ENCODE measurements around the gene E4F1.
A peak's percentile ranks its signal among the peaks of the same experiment; 100 is the strongest.
"Not testable (repeated sequence)": the region's sequence is repeated elsewhere in the genome, so short reads cannot be mapped to it uniquely, and the experiment has no call there.

E4F1 gene

DNA sequence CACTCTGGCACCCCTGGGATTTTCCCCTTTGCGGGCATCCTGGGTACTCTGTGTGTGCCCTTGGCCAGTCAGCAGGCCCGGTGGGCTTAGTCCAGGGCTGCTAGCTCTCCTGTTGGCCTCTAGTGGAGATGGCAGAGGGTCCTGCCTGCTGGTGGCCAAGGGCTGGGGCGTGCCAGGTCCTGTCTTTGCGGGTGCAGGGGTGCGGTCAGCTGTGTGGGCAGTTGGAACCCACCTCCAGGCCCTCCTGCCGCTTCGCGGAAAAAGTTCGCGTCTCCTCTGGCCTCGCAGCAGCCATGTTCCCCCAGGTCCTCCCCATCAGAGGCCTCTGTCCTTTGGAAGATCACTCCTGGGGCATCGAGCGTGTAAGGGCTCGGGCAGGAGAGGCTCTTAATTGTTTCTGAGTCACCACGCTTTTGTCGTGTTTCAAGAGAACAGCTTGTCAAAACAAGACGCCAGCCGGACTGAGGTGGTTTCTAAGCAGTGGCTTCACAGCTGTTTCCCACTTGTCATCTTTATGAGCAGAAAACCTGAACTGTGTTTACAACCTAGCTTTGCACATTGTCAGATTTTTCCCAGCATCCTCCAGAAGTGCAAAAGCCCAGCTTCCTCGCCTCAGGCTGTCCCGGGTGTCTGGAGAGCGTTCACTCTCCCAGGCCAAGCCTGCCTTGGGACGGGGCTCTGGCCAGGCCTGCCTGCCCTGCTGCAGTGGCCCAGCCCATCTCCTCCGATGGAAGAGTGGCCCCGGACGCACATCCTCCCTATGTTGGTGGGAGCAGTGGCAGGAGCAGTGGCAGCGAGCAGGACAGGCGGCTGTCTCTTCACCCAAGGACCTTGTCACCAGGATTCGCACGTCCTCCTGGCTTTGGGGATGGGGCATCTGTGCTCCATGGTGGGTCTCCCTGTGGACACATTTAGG lies 7.9 kb downstream of the E4F1 start:
- no peak for DNase-seq (ENCODE audit: low spot score)

DNA sequence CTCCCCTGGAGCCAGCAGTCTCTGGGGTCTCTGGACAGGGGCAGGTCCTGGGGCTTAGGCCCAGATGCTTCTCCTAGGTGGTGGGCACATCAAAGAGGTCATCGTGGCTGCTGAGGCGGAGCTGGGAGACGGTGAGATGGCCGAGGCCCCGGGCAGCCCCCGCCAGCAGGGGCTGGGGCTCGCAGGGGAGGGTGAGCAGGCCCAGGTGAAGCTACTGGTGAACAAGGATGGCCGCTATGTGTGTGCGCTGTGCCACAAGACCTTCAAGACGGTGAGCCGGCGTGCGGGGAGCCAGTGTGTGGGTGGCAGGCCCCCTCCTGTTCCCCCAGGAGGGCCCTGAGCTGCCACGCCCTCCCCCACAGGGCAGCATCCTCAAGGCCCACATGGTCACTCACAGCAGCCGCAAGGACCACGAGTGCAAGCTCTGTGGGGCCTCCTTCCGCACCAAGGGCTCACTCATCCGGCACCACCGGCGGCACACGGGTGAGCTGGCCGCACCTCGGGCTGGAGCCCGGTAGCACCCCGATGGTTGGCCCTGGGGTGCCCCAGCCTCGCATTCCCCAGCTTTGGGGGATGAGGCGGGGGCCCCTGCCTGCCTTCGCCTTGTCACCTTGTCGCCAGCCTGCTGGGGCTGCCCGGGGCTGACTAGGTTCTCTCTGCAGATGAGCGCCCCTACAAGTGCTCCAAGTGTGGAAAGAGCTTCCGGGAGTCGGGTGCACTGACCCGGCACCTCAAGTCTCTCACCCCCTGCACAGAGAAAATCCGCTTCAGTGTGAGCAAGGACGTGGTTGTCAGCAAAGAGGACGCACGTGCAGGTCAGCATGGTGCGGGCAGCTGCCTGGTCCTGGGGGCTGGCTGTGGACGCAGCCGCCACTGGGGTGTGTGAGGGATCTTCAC lies 9.0 kb downstream of the E4F1 start:
- no peak for DNase-seq (ENCODE audit: low spot score)

DNA sequence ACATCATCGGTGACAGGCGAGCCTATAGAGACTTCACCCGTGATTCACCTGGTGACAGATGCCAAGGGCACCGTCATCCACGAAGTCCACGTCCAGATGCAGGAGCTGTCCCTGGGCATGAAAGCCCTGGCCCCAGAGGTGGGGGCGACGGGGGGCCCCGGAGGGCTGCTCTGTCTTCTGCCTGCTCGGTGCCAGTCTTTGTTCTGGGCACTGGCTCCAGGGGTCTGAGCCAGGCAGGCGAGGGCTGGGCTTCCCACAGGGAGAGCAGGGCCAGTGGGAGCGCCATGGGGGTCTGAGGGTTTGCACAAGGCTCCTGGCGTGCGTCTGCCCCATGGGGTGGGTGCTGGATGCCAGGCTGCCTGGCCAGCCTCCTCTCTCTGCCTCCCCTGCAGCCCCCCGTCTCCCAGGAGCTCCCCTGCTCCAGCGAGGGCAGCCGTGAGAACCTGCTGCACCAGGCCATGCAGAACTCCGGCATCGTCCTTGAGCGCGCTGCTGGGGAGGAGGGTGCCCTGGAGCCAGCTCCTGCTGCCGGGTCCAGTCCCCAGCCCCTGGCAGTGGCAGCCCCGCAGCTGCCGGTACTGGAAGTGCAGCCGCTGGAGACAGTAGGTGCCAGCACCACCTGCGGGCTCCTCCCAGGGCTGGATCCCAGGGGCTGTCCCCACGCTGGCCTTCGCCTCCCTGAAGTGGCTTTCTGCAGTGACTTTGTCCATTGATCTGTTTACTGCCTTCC lies 9.8 kb downstream of the E4F1 start:
- no peak for DNase-seq (ENCODE audit: low spot score)

DNA sequence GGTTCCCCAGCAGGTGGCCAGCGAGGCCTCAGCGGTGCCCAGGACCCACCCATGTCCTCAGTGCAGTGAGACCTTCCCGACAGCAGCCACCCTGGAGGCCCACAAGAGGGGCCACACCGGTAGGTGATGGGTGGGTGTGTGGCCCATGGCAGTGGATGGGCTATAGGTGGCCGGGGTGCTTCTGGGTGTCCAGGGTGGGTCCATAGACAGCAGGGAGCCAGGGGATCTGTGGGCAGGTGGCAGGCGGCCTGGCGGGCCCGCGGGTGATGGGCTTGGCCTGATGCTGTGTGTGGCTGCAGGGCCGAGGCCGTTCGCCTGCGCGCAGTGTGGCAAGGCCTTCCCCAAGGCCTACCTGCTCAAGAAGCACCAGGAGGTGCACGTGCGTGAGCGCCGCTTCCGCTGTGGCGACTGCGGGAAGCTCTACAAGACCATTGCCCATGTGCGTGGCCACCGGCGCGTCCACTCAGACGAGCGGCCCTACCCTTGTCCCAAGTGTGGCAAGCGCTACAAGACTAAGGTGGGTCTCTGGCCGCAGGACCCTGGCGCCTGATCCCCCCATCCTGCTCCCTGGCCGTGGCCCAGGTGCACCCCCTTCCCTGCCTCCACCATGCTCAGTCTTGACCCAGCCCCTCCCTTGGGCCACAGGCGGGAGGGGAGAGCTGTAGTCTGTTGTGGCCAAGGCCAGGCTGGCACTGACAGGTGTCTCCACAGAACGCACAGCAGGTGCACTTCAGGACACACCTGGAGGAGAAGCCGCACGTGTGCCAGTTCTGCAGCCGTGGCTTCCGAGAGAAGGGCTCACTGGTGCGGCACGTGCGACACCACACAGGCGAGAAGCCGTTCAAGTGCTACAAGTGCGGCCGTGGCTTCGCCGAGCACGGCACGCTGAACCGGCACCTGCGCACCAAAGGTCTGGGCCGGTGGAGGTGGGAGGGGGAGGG lies 10.8 kb downstream of the E4F1 start:
- DNase-seq (ENCODE audit: low spot score): no peak

DNA sequence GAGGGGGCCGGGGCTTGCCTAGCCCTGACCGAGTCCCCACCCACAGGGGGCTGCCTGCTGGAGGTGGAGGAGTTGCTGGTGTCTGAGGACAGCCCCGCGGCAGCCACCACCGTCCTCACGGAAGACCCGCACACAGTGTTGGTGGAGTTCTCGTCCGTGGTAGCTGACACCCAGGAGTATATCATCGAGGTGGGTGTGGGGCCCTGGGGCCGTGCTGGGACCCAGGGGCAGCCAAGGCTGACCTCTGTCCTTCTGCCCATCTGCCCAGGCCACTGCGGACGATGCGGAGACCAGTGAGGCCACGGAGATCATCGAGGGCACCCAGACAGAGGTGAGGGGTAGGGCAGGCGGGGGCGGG lies 11.4 kb downstream of the E4F1 start:
- no peak for DNase-seq (ENCODE audit: low spot score)

DNA sequence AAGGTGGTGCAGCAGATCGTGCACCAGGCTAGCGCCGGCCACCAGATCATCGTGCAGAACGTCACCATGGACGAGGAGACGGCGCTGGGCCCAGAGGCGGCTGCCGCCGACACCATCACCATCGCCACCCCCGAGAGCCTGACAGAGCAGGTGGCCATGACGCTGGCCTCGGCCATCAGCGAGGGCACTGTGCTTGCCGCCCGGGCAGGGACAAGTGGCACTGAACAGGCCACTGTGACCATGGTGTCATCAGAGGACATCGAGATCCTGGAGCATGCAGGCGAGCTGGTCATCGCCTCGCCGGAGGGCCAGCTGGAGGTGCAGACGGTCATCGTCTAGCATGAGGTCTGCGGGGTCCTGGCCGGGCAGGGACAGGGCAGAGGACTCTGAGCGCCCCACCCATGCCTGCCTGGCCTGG lies 11.9 kb downstream of the E4F1 start:
- DNase-seq (ENCODE audit: low spot score): no peak

DNA sequence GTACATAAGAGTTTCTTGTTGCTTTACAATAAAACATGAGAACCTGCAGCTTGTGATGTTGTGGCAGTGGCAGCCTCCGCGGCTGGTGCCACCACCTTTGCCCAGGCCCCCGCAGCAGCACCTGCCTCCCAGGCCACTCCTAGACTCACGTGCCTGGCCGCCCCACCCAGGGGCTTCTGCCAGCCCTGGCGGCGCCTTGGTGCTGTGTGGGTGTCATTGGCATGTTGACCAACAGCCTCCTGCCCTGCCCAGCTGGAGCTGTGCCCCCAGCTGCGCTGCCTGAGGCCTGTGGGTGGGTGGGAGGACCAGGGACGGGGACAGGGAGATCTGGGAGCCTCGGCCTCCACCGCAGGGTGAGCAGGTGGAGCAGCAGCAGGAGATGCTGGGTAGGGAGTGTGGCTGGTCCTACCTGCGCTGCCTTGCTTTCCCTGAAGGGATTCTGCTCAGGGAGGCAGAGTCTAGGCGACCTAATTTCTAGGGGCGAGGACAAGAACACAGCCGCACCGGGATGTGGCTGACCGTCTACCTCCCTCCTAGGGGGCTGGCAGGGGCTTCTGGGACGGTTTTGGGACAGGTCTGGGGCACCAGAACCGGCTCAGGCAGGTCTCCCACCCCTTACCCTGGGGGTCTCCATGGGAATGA lies 12.4 kb downstream of the E4F1 start:
- DNase-seq (ENCODE audit: low spot score): no peak

DNA sequence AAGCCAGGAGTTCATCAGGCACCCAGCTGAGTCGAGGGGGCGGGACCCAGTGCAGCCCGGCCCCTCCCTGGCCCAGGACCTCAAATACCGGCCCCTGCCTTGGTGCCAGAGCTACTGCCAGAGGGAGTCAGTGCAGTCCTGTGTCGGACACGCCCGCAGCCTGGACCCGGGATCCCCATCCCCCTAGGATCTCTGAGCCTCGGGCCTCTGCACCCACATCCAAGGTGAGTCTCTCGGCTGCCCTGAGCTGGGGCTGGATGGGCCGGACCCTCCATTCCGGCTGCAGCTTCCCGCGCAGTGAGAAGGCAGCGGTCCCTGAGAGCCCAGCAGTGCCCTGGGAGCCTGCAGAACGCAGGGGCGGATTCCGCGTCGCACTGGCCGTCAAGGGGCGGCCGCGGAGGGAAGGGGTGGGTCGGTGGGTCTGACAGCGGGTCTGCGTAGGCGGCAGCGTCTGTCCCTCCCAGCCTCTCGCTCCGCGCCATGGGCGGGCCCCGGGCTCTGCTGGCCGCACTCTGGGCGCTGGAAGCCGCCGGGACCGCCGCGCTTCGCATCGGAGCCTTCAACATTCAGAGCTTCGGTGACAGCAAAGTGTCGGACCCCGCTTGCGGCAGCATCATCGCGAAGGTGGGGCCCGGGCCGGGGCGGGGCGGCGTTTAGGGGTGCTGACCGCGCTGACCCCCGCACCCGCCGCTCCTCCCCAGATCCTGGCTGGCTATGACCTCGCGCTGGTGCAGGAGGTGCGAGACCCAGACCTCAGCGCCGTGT lies 13.1 kb downstream of the E4F1 start, which contains the start of gene DNASE1L2:
TSS of gene DNASE1L2 (plus strand) at position 108 of the 765 bp plus-strand sequence. CDS start at position 481, 373 bp downstream.
- peak; percentile 78 for DNase-seq (ENCODE audit: low spot score)

DNA sequence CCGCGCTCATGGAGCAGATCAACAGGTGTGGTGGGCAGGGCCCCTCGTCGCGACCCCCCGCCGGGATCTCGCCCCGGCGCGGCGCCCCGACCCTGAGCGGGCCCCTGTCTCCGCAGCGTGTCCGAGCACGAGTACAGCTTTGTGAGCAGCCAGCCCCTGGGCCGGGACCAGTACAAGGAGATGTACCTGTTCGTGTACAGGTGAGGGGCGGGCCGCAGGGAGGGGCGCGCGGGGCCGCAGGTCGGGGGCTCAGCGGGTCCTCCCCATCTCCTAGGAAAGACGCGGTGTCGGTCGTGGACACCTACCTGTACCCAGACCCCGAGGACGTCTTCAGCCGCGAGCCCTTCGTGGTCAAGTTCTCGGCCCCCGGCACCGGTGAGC lies 13.7 kb downstream of the E4F1 start:
- no peak for DNase-seq (ENCODE audit: low spot score)

DNA sequence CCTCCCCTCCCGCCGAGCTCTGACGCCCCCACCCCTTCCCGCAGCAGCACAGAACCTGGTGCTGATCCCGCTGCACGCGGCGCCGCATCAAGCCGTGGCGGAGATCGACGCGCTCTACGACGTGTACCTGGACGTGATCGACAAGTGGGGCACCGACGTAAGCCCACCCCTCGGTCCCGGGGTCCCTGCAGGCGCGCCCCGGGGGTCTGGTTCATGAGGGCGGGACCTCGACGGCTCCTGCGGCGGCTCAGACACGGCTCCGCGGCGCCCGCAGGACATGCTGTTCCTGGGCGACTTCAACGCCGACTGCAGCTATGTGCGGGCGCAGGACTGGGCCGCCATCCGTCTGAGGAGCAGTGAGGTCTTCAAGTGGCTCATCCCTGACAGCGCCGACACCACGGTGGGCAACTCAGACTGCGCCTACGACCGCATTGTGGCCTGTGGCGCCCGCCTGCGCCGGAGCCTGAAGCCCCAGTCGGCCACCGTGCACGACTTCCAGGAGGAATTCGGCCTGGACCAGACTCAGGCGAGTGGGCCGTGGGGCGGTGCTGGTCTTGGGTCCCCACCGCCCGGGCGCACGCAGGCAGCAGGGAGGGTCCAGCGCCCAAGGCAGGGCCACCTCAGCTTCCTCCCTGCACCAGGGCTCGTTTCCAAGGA lies 14.2 kb downstream of the E4F1 start:
- DNase-seq (ENCODE audit: low spot score): no peak

DNA sequence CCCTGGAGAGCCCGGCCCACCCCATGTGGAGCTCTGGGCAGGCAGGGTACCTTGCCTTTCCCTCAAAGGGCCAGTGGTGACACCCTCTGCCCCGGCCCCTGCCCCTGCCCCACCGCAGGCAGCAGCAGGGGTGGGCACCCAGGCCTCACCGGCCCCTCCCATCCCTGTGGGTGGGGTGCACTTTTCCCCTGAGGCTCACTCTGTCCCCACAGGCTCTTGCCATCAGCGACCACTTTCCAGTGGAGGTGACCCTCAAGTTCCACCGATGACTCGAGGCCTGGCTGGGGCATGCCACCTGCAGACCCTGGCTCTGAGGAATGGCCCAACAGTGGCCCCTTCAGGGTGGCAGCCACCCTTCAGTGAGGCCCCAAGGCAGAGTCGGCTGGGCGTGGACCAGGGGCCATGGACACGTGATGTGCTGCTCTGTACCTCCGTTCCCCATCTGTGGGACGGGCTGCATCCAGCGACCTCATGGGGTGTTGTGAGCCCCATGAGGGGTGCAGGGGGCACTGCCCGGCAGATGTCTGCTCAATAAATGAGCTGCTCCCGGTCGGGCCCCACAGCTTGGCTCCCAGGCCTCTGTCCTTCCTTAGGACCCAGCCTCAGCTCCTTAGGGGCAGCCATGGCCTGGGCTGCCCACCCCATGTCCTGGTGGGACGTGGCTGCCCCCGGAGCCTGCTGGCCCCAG lies 14.9 kb downstream of the E4F1 start:
- no peak for DNase-seq (ENCODE audit: low spot score)

DNA sequence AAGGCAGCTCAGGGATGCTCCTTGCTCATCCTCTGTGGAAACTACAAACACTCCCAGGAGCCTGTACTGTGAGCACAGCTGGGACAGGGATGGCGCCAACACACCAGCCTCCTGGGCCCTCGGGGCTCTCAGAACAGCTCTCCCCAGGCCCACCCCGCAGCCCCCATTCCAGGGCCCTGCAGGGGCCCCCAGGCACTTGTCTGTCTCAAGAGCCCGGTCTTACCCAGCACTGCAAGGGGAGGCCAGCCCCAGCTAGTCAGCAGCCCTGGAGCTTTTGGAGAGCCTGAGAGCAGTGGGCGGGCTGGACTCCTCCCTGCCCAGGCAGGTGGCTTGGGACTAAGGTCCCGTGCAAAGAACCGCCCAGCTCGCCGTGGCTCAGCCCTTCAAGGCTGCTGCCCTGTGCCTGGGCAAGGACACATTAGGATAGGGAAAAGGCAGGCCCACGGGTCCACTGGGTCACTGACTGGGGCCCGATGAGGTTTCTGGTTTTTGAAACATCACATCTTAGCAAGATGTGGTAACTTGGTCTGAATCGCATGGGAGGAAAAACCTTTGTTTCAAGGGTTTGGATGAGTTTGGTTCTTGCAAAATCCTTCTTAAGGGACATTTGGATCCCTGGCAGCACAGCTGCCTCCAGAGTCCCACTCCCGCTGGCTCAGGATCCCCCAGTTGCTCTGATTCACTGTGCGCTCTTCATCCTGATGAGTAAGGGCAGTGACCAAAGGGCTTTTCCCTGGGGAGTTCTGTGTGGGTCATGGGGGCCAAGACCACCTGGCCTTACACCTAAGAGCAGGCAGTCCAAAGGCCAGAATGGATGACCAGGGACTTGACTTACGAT lies 15.7 kb downstream of the E4F1 start:
- DNase-seq (ENCODE audit: low spot score): no peak

DNA sequence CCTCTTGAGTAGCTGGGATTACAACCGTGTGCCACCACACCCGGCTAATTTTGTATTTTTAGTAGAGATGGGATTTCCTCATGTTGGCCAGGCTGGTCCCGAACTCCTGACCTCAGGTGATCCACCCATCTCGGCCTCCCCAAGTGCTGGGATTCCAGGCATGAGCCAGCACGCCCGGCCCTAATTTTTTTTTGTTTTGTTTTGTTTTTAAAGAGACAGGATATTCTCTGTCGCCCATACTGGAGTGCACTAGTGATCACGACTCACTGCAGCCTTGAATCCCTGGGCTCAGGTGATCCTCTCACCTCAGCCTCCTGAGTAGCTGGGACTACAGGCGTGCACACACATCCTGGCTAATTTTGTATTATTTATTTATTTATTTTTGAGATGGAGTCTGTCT lies 16.9 kb downstream of the E4F1 start:
- DNase-seq (ENCODE audit: low spot score): not testable (repeated sequence)

DNA sequence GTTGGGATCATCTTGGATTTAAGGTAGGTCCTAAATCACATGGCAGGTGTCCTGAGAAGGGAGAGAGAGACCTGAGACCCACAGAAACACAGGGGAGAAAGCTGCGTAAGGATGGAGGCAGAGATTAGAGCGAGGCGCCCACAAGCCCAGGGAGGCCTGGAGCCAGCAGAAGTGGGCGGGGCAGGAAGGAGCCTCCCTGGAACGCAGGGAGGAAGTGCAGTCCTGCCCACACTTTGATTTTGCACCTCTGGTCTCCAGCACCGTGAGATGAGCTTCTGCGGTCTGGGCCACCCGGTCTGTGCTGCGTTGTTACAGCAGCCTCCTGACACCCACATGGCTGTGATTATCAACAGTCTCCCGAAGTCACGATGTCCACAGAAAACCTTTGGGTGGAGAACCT lies 19.2 kb downstream of the E4F1 start:
- no peak for DNase-seq (ENCODE audit: low spot score)

DNA sequence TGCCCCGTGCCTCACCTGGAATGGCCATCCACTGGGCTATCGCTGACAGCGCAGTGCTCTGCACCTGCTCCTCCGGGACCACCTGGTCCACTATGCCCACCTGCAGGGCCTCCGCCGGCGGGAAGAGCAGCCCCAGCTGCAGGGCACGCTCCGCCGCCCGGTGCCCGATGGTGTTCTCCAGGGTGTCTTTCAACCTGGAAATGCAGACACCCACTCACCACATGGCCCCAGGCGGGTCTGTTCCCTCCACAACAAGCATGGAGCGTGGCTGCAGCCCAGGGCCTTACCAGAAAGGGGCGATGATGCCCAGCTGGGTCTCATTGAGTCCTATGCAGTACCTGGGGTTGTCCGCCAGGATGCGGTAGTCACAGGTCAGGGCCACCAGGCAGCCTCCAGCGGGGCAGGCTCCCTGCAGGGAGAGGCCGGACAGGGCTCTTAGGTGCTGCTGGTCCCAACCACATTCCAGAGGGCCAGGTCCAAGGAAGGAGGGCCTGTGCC lies 19.7 kb downstream of the E4F1 start:
- DNase-seq (ENCODE audit: low spot score): no peak

DNA sequence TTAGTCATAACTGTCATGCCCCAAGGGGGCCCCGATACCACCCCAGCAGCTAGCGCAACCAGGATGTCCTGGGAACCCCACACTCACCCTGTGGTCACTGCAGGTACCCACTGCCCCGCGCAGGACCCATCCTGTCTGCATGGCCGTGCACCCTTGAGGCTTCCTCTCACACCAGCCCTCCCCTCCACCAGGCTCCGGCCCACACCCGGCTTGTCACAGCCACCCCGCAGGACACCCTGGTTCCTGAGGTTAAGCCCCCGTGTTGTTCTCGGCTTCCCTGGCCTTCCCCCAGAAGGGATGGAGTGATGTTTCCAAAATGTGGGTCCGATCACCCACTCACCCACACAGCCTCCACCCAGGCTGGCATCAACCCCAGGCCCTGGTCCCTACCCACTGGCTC lies 20.4 kb downstream of the E4F1 start:
- no peak for DNase-seq (ENCODE audit: low spot score)

DNA sequence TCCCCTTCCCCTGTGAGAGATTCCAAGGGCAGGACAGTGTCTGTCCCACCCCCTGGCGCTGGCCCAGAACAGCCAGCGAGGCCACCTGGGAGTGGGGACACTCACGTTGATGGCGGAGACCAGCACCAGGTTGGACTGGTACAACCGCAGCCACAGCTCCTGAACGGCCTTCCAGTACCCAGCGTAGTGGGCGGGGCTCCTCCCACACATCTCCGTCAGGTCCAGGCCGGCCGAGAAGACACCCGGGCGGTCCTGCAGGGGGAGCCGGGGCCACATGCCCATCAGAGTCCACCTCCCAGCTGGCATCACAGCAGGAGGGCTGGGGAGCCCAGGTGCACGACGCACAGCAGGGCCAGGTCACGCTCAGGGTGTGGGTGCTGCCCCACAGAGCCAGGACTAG lies 20.9 kb downstream of the E4F1 start:
- DNase-seq (ENCODE audit: low spot score): no peak
